Measurements from ENCODE around the gene POU6F1. TPM values are rescaled to one million over a fixed set of nuclear protein-coding genes. Genes with fewer than 3 reads are reported as not detected.

Gene POU6F1
- total and polyA plus RNA-seq, 10 of the 15 experiments (the other 5 are each of a cell fraction or from before 2014, with no cell fraction given), result 0.26 to 4.2 (median 1.2) TPM

DNA sequence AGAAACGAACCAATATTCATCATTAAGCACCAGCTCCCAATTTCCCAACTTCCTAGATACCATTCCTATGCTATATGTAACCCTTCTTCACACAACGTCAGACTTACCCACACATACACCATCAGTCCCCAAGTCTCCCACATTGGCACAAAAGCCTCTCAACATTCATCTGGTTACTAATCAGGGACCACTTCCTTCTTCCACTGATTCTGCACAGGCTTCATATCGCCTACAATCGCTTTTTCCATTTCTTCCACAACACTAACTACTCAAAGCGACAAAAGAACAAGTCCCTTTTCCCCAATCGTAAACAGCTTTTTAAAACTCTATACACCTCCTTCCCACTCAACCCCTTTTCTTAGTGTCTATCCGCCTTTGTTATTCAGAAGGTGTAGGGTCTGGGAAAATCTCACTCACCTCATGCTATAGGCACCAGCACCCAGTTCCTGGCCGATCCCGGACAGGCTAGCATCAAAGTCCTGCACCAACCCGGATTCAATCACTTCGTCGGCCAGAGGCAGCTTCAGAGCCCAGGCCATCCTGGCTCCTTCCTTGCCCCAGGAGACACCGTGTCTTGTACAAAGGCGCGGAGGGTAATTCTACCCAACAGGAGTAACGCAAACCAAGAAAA lies 45.9 kb downstream of the POU6F1 start (continued):
- TF ChIP-seq, protein P1, sequence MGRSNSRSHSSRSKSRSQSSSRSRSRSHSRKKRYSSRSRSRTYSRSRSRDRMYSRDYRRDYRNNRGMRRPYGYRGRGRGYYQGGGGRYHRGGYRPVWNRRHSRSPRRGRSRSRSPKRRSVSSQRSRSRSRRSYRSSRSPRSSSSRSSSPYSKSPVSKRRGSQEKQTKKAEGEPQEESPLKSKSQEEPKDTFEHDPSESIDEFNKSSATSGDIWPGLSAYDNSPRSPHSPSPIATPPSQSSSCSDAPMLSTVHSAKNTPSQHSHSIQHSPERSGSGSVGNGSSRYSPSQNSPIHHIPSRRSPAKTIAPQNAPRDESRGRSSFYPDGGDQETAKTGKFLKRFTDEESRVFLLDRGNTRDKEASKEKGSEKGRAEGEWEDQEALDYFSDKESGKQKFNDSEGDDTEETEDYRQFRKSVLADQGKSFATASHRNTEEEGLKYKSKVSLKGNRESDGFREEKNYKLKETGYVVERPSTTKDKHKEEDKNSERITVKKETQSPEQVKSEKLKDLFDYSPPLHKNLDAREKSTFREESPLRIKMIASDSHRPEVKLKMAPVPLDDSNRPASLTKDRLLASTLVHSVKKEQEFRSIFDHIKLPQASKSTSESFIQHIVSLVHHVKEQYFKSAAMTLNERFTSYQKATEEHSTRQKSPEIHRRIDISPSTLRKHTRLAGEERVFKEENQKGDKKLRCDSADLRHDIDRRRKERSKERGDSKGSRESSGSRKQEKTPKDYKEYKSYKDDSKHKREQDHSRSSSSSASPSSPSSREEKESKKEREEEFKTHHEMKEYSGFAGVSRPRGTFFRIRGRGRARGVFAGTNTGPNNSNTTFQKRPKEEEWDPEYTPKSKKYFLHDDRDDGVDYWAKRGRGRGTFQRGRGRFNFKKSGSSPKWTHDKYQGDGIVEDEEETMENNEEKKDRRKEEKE (IDR thresholded peaks at IDR 0.05), result no peak
- TF ChIP-seq BACH1 (IDR thresholded peaks at IDR 0.05; ENCODE audit: borderline replicate concordance), result no peak; the same call in 1 of the 2 replicates
- TF ChIP-seq SPI1 (IDR thresholded peaks at IDR 0.05; ENCODE audit: borderline replicate concordance, insufficient read depth, low read depth, low read length), result peak; percentile 82; the same call in 1 of the 2 replicates

DNA sequence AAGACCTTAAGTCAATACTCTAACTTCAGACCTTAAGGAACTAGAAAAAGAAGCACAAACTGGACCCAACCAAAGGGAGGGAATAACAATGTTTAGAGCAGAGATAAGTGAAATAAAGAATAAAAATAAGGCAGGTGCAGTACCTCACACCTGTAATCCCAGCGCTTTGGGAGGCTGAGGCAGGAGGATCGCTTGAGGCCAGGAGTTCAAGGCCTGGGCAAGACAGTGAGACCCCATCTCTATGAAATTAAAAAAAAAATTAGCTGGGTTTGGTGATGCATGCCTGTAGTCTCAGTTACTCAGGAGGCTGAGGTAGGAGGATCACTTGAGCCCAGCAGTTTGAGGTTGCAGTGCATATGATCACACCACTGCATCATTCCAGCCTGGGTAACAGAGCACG lies 54.1 kb downstream of the POU6F1 start:
- H3K36me3 ChIP-seq (ENCODE audit: control insufficient read depth in 2 of 2, insufficient read depth in 2 of 2, low read length in 1 of 2), result 0 out of 4 replicates have a peak, but pooled peaks cover 0 to 2% of the 10 kb centered on the region in 2 experiments
- WGBS (ENCODE audit: insufficient coverage, insufficient replicate concordance, low lambda C conversion rate, missing lambda C conversion rate), result 67% methylated on average over 3 of the region's 3 CpGs
- H3K4me1 ChIP-seq (ENCODE audit: control insufficient read depth, insufficient read depth, low read length), result no peaks in the 10 kb centered on the region
- H3K27ac ChIP-seq (ENCODE audit: control insufficient read depth, insufficient read depth), result no peak overlapping the region
- no peak overlapping the region for H3K4me3 ChIP-seq
- ChIA-PET RAD21 (ENCODE audit: unreplicated experiment) (interaction anchor here (0.6 kb wide), 1 partner anchor 103 kb away, joined by 3 read pairs; no protein-coding TSS in a partner anchor), SMC1A (ENCODE audit: uncharacterized antibody, unreplicated experiment) (no interaction called here), CTCF (interaction anchor here (1.2 kb wide), 1 partner anchor 70 kb away, joined by 3 read pairs; no protein-coding TSS in a partner anchor), POLR2A (interaction anchor here (0.6 kb wide), 1 partner anchor 932 kb away, joined by 5 read pairs; no protein-coding TSS in a partner anchor)
- in situ Hi-C loops (cut with MboI) (no loop called here), intact Hi-C loops (cut with micrococcal nuclease; ENCODE audit: unreplicated experiment) (no loop called here)
- FAIRE-seq (no peak), DNase-seq (ENCODE audit: low read depth, low spot score) (no peak), ATAC-seq (no peak)
- BruUV-seq (replicated peaks), result no TSS peak
- H3K79me2 ChIP-seq (ENCODE audit: control insufficient read depth, insufficient read depth, low read length), result peaks cover 62% of the 10 kb centered on the region
- no peaks in the 10 kb centered on the region for H4K20me1 ChIP-seq (ENCODE audit: control insufficient read depth, insufficient read depth)
- H3K4me2 ChIP-seq (ENCODE audit: control insufficient read depth, insufficient read depth), result no peak overlapping the region
- H2AFZ ChIP-seq (ENCODE audit: control insufficient read depth, low read depth, low read length), result no peak overlapping the region
- no peaks in the 10 kb centered on the region for H3K27me3 ChIP-seq (replicated peaks in 1 of 2; ENCODE audit: control insufficient read depth in 2 of 2, insufficient read depth in 2 of 2, low read length in 1 of 2)
- no peaks in the 10 kb centered on the region for H3K9me3 ChIP-seq (replicated peaks; ENCODE audit: control insufficient read depth, insufficient read depth, low read length)
- H3K9ac ChIP-seq (ENCODE audit: control insufficient read depth, insufficient read depth, low read length), result no peak overlapping the region
- TF ChIP-seq ETV6 (conservative IDR thresholded peaks at IDR 0.05 in 1 of 2, IDR thresholded peaks at IDR 0.05 in 1 of 2; ENCODE audit: borderline replicate concordance in 1 of 2, low read depth in 1 of 2) (no peak), POU2F2 (IDR thresholded peaks at IDR 0.05; ENCODE audit: borderline replicate concordance, low read depth, low read length) (no peak), BACH1 (IDR thresholded peaks at IDR 0.05; ENCODE audit: borderline replicate concordance) (no peak)
- TF ChIP-seq, protein P2, sequence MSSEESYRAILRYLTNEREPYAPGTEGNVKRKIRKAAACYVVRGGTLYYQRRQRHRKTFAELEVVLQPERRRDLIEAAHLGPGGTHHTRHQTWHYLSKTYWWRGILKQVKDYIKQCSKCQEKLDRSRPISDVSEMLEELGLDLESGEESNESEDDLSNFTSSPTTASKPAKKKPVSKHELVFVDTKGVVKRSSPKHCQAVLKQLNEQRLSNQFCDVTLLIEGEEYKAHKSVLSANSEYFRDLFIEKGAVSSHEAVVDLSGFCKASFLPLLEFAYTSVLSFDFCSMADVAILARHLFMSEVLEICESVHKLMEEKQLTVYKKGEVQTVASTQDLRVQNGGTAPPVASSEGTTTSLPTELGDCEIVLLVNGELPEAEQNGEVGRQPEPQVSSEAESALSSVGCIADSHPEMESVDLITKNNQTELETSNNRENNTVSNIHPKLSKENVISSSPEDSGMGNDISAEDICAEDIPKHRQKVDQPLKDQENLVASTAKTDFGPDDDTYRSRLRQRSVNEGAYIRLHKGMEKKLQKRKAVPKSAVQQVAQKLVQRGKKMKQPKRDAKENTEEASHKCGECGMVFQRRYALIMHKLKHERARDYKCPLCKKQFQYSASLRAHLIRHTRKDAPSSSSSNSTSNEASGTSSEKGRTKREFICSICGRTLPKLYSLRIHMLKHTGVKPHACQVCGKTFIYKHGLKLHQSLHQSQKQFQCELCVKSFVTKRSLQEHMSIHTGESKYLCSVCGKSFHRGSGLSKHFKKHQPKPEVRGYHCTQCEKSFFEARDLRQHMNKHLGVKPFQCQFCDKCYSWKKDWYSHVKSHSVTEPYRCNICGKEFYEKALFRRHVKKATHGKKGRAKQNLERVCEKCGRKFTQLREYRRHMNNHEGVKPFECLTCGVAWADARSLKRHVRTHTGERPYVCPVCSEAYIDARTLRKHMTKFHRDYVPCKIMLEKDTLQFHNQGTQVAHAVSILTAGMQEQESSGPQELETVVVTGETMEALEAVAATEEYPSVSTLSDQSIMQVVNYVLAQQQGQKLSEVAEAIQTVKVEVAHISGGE (CRISPR knock-in tag; IDR thresholded peaks at IDR 0.05), result no peak
- TF ChIP-seq, protein P3, sequence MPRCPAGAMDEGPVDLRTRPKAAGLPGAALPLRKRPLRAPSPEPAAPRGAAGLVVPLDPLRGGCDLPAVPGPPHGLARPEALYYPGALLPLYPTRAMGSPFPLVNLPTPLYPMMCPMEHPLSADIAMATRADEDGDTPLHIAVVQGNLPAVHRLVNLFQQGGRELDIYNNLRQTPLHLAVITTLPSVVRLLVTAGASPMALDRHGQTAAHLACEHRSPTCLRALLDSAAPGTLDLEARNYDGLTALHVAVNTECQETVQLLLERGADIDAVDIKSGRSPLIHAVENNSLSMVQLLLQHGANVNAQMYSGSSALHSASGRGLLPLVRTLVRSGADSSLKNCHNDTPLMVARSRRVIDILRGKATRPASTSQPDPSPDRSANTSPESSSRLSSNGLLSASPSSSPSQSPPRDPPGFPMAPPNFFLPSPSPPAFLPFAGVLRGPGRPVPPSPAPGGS (IDR thresholded peaks at IDR 0.05; ENCODE audit: borderline replicate concordance, insufficient read depth, low read depth, low read length, poor library complexity, severe bottlenecking), result no peak
- TF ChIP-seq, protein P4, sequence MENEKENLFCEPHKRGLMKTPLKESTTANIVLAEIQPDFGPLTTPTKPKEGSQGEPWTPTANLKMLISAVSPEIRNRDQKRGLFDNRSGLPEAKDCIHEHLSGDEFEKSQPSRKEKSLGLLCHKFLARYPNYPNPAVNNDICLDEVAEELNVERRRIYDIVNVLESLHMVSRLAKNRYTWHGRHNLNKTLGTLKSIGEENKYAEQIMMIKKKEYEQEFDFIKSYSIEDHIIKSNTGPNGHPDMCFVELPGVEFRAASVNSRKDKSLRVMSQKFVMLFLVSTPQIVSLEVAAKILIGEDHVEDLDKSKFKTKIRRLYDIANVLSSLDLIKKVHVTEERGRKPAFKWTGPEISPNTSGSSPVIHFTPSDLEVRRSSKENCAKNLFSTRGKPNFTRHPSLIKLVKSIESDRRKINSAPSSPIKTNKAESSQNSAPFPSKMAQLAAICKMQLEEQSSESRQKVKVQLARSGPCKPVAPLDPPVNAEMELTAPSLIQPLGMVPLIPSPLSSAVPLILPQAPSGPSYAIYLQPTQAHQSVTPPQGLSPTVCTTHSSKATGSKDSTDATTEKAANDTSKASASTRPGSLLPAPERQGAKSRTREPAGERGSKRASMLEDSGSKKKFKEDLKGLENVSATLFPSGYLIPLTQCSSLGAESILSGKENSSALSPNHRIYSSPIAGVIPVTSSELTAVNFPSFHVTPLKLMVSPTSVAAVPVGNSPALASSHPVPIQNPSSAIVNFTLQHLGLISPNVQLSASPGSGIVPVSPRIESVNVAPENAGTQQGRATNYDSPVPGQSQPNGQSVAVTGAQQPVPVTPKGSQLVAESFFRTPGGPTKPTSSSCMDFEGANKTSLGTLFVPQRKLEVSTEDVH (IDR thresholded peaks at IDR 0.05; ENCODE audit: low read depth, partially characterized antibody), result no peak
